Stomach (tissue), 19 donors: Measurements from ENCODE around the gene KDM5B. TPM values are rescaled to one million over a fixed set of nuclear protein-coding genes. Genes with fewer than 3 reads are reported as not detected.

Experiments used
- DNase-seq, 2 donors: peaks; one replicate each; pipeline versions ENCODE4 v3.0.0 to v3.0.0-alpha.2; 2013 to 2019
- H3K27ac ChIP-seq, 5 donors: fragments of 200-600 bp in 4 of 5; sonication (generic) in 4 of 5; one replicate each; pipeline ENCODE4 v1.5.1; 2013 to 2019; ENCODE audit warnings: mild to moderate bottlenecking in 1 of 5, moderate library complexity in 1 of 5
- H3K27me3 ChIP-seq, 3 donors: fragments of 200-600 bp; sonication (generic); one replicate each; pipeline ENCODE4 v1.5.1; 2017 to 2019; ENCODE audit warnings: mixed run types in 1 of 3
- H3K36me3 ChIP-seq, 4 donors: fragments of 200-600 bp; sonication (generic); 1 replicate in 3 of 4; 2 replicates in 1 of 4; pipeline ENCODE4 v1.5.1; 2016 to 2019
- H3K4me1 ChIP-seq, 4 donors: fragments of 200-600 bp; sonication (generic); one replicate each; pipeline ENCODE4 v1.5.1; 2016 to 2019
- H3K4me3 ChIP-seq, 4 donors: fragments of 200-600 bp; sonication (generic) in 3 of 4; one replicate each; pipeline ENCODE4 v1.5.1; 2016 to 2019; ENCODE audit warnings: mild to moderate bottlenecking in 1 of 4
- H3K9me3 ChIP-seq, 4 donors: fragments of 200-600 bp; sonication (generic); one replicate each; pipeline ENCODE4 v1.5.1; 2016 to 2019
- CTCF ChIP-seq, 7 experiments: fragments of 450-650 bp in 4 of 7; fragments of 200-600 bp in 3 of 7; sonication (generic) in 3 of 7; IDR thresholded peaks; one replicate each; pipeline ENCODE4 v1.5.1; 2016 to 2019; ENCODE audit warnings: antibody characterized with exemption in 7 of 7, control low read depth in 2 of 7, mild to moderate bottlenecking in 1 of 7
- EP300 ChIP-seq: sonication (generic); formaldehyde crosslinking; IDR thresholded peaks from one replicate; pipeline ENCODE4 v1.6.1; 2017; ENCODE audit warnings: antibody characterized with exemption
- POLR2A ChIP-seq, 4 donors: fragments of 450-650 bp; IDR thresholded peaks; one replicate each; pipeline ENCODE4 v1.6.1; 2016; ENCODE audit warnings: antibody characterized with exemption in 4 of 4, control low read depth in 2 of 4, mild to moderate bottlenecking in 1 of 4, moderate library complexity in 1 of 4
- POLR2AphosphoS5 ChIP-seq, 3 donors: sonication (generic); formaldehyde crosslinking; IDR thresholded peaks; one replicate each; pipeline ENCODE4 v1.6.1; 2016; ENCODE audit warnings: antibody characterized with exemption in 3 of 3
- WGBS, 5 donors: extraction: QIAGEN DNeasy Blood & Tissue Kit in 3 of 5; methylation state at CpG; one replicate each; pipeline versions ENCODE4 v1.1.5 to v1.1.7; 2013 to 2018; 5-methylcytosine and 5-hydroxymethylcytosine counted together
- intact Hi-C: fragments of 100-400 bp; cut with DNase I; formaldehyde crosslinking; loops from one replicate; pipeline ENCODE4 v1.15.1; 2023; ENCODE audit warnings: low total_unique reads
- long read RNA-seq, 10 donors: transcript quantifications; one replicate each; lab custom pipeline, GENCODE V29; 2026
- polyA plus RNA-seq, 3 donors: library from polyadenylated mRNA; stranded (reverse); fragments of 200-250 nt; gene quantifications; one replicate each; pipeline ENCODE4 v1.2.3, GENCODE V29; 2013
- total RNA-seq, 5 donors: library from RNA; depleted of rRNA; stranded (reverse); fragments of >200 nt; gene quantifications; one replicate each; pipeline versions ENCODE4 v1.1.0 to v1.2.3, GENCODE V29; 2014 to 2016
- donor health status: healthy with polysubstance abuse.
- donor health status: Bipolar disorder and iron deficiency.
- donor health status: healthy.

The KDM5B gene
- total RNA-seq = 100 to 1,000 TPM in 2 of 5 donors, 10 to 100 TPM in 3; 46.0 to 229 (median 84.5) TPM
- polyA plus RNA-seq = 10 to 100 TPM in 1 of 3 donors, 1 to 10 TPM in 2; 6.5 to 13.4 (median 7.2) TPM
- long read RNA-seq, donor 1, transcript KDM5B-224 (5 exons, 3,691 nt) = major isoform, 6 of 21 reads
- long read RNA-seq, donor 1, partial matches to known transcripts = 7 of 21 reads
- long read RNA-seq, donor 1, other reads (novel, unspliced or antisense) = 0 of 21 reads
- long read RNA-seq, donor 2, full-length matches to known transcripts = 18 of 18 reads
- long read RNA-seq, donor 2, partial matches to known transcripts = 0 of 18 reads
- long read RNA-seq, donor 2, other reads (novel, unspliced or antisense) = 0 of 18 reads
- long read RNA-seq, donor 3, partial matches to known transcripts = 0 of 4 reads
- long read RNA-seq, donor 3, other reads (novel, unspliced or antisense) = 0 of 4 reads
- long read RNA-seq, donor 4 = 0 reads
- long read RNA-seq, donor 5, full-length matches to known transcripts = 18 of 18 reads
- long read RNA-seq, donor 5, partial matches to known transcripts = 0 of 18 reads
- long read RNA-seq, donor 5, other reads (novel, unspliced or antisense) = 0 of 18 reads
- long read RNA-seq, donor 6 = 0 reads
- long read RNA-seq, donor 7, full-length matches to known transcripts = 16 of 16 reads
- long read RNA-seq, donor 7, partial matches to known transcripts = 0 of 16 reads
- long read RNA-seq, donor 7, other reads (novel, unspliced or antisense) = 0 of 16 reads
- long read RNA-seq, donor 8, full-length matches to known transcripts = 14 of 19 reads
- long read RNA-seq, donor 8, partial matches to known transcripts = 5 of 19 reads
- long read RNA-seq, donor 8, other reads (novel, unspliced or antisense) = 0 of 19 reads
- long read RNA-seq, donor 9, transcript KDM5B-229 (1 exons, 3,141 nt) = major isoform, 19 of 26 reads
- long read RNA-seq, donor 9, partial matches to known transcripts = 0 of 26 reads
- long read RNA-seq, donor 9, other reads (novel, unspliced or antisense) = 0 of 26 reads
- long read RNA-seq, donor 10, partial matches to known transcripts = 0 of 4 reads
- long read RNA-seq, donor 10, other reads (novel, unspliced or antisense) = 0 of 4 reads

GRCh38 chr1:202807926-202808757 is at the start of gene KDM5B:
TSS of gene KDM5B (minus strand) at chr1:202808421. CDS start at chr1:202808305, 116 bp downstream.
- Histone ChIP-seq H3K36me3 (no peaks in the 10 kb centered on the region), H3K27me3 (no peaks in the 10 kb centered on the region), H3K27ac (peak within 1 kb of the TSS; percentile 85 to 96 (median 87)), H3K9me3 (no peaks in the 10 kb centered on the region), H3K4me3 (peak within 1 kb of the TSS; percentile 85 to 99 (median 92)), H3K4me1 (peaks cover 21 to 74% (median 61%) of the 10 kb centered on the region in 4 donors)
- DNase-seq = peak; percentile 77 to 91
- 0 to 1% (median 1%) methylated on average over 37 to 84 of the region's 84 CpGs for WGBS, 5 donors
- no peak for TF ChIP-seq EP300
- TF ChIP-seq CTCF (IDR thresholded peaks at IDR 0.05) = no peak
- TF ChIP-seq POLR2AphosphoS5 (IDR thresholded peaks at IDR 0.05) = peak; percentile 67 to 93 (median 93)
- peak in 1 of 4 donors; percentile 32 for TF ChIP-seq POLR2A (IDR thresholded peaks at IDR 0.05)
- intact Hi-C loops = no loop called here

GRCh38 chr1:202857136-202857610 is 49.0 kb upstream of the KDM5B start:
- Histone ChIP-seq H3K27me3 (no peaks in the 10 kb centered on the region), H3K4me1 (peaks cover 4 to 32% (median 22%) of the 10 kb centered on the region in 4 donors), H3K27ac (no peak overlapping the region), H3K9me3 (no peaks in the 10 kb centered on the region), H3K4me3 (no peak overlapping the region), H3K36me3 (no peaks in the 10 kb centered on the region)
- peak in 1 of 2 donors; percentile 28 for DNase-seq
- intact Hi-C loops = no loop called here
- TF ChIP-seq POLR2AphosphoS5 (IDR thresholded peaks at IDR 0.05) = no peak
- WGBS, 5 donors = 64 to 81% (median 65%) methylated on average over 4 of the region's 4 CpGs

GRCh38 chr1:202856014-202856413 is 47.8 kb upstream of the KDM5B start:
- TF ChIP-seq POLR2AphosphoS5 (IDR thresholded peaks at IDR 0.05) (no peak), POLR2A (IDR thresholded peaks at IDR 0.05) (no peak), CTCF (IDR thresholded peaks at IDR 0.05) (no peak), EP300 (no peak)
- no peak overlapping the region for H3K4me3 ChIP-seq
- no peaks in the 10 kb centered on the region for H3K9me3 ChIP-seq
- no peak for DNase-seq
- H3K36me3 ChIP-seq = no peaks in the 10 kb centered on the region
- no peaks in the 10 kb centered on the region for H3K27me3 ChIP-seq
- H3K4me1 ChIP-seq = peaks cover 4 to 22% (median 15%) of the 10 kb centered on the region in 4 donors
- intact Hi-C loops = no loop called here
- H3K27ac ChIP-seq = no peak overlapping the region
- 89 to 96% (median 94%) methylated on average over 2 of the region's 2 CpGs for WGBS, 5 donors

- WGBS, 5 donors = 87 to 93% (median 91%) methylated on average over 8 of the region's 8 CpGs
- no peak for TF ChIP-seq CTCF (IDR thresholded peaks at IDR 0.05)
- intact Hi-C loops = no loop called here
- H3K4me1 ChIP-seq = peaks cover 4 to 12% (median 7%) of the 10 kb centered on the region in 4 donors
- no peaks in the 10 kb centered on the region for H3K27me3 ChIP-seq
- DNase-seq = no peak
- no peak overlapping the region for H3K4me3 ChIP-seq
- no peak overlapping the region for H3K27ac ChIP-seq
- no peaks in the 10 kb centered on the region for H3K36me3 ChIP-seq
- H3K9me3 ChIP-seq = no peaks in the 10 kb centered on the region
Observed at GRCh38 chr1:202854787-202855186, 46.6 kb upstream of the KDM5B start.
